ENCODE measurements around the gene ARL15.

DNA sequence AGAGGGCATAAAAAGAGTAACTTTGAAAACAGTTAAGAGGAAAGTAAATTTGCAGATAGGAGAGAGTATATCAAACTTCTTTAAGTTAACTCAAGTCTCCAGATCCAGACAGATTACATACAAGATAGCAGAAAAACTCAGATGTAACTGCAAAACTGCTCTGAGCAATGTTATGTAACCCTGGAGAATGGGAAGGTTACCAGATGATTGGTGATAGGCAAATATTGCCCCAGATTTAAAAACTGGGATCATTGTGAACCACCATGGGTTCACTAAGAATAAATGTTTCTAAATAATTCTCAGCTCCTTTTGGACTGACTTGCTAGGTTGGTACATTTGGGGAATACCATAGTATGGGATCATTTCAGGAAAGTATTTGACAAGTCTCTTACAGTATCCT lies 176.5 kb downstream of the ARL15 start:
- TF ChIP-seq, protein P1, sequence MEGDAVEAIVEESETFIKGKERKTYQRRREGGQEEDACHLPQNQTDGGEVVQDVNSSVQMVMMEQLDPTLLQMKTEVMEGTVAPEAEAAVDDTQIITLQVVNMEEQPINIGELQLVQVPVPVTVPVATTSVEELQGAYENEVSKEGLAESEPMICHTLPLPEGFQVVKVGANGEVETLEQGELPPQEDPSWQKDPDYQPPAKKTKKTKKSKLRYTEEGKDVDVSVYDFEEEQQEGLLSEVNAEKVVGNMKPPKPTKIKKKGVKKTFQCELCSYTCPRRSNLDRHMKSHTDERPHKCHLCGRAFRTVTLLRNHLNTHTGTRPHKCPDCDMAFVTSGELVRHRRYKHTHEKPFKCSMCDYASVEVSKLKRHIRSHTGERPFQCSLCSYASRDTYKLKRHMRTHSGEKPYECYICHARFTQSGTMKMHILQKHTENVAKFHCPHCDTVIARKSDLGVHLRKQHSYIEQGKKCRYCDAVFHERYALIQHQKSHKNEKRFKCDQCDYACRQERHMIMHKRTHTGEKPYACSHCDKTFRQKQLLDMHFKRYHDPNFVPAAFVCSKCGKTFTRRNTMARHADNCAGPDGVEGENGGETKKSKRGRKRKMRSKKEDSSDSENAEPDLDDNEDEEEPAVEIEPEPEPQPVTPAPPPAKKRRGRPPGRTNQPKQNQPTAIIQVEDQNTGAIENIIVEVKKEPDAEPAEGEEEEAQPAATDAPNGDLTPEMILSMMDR (IDR thresholded peaks at IDR 0.05; ENCODE audit: insufficient read depth, low read length): no peak
- TF ChIP-seq GABPA (IDR thresholded peaks at IDR 0.05; ENCODE audit: low read depth) (no peak), POLR2AphosphoS5 (IDR thresholded peaks at IDR 0.05; ENCODE audit: low read depth) (no peak)
- TF ChIP-seq, protein P2, sequence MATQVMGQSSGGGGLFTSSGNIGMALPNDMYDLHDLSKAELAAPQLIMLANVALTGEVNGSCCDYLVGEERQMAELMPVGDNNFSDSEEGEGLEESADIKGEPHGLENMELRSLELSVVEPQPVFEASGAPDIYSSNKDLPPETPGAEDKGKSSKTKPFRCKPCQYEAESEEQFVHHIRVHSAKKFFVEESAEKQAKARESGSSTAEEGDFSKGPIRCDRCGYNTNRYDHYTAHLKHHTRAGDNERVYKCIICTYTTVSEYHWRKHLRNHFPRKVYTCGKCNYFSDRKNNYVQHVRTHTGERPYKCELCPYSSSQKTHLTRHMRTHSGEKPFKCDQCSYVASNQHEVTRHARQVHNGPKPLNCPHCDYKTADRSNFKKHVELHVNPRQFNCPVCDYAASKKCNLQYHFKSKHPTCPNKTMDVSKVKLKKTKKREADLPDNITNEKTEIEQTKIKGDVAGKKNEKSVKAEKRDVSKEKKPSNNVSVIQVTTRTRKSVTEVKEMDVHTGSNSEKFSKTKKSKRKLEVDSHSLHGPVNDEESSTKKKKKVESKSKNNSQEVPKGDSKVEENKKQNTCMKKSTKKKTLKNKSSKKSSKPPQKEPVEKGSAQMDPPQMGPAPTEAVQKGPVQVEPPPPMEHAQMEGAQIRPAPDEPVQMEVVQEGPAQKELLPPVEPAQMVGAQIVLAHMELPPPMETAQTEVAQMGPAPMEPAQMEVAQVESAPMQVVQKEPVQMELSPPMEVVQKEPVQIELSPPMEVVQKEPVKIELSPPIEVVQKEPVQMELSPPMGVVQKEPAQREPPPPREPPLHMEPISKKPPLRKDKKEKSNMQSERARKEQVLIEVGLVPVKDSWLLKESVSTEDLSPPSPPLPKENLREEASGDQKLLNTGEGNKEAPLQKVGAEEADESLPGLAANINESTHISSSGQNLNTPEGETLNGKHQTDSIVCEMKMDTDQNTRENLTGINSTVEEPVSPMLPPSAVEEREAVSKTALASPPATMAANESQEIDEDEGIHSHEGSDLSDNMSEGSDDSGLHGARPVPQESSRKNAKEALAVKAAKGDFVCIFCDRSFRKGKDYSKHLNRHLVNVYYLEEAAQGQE (IDR thresholded peaks at IDR 0.05; ENCODE audit: insufficient replicate concordance, low read depth): no peak
